Measurements from ENCODE around the gene CA11.

The CA11 gene

DNA sequence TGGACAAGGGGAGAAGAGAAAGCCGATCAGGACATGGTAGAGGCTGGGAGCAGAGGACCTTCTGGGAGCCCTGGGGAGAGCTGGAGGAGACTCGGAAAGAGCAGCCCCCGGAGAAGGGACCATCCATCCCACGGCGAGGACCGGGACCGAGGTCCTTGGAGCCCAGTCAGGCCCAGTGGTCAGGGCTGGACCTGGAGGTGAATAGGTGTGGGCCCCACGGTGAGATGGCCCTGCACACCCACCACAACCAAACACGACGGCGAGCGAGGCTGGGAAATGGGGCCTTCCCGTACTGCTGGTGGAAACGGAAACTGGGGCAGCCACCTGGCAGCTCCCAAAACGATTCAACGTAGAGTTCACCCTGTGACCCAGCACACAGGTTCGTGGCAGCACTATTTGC lies 30.5 kb upstream of the CA11 start:
- H3K27me3 ChIP-seq (replicated peaks; ENCODE audit: control insufficient read depth, insufficient read depth, low read length), result no peaks in the 10 kb centered on the region
- H3K4me3 ChIP-seq (replicated peaks; ENCODE audit: low read depth, low read length), result no peak overlapping the region
- H3K36me3 ChIP-seq (ENCODE audit: control insufficient read depth, insufficient read depth, low read length), result no peaks in the 10 kb centered on the region
- DNase-seq (ENCODE audit: extremely low read depth, insufficient read length), result no peak
- no peak for TF ChIP-seq CTCF (IDR thresholded peaks at IDR 0.05; ENCODE audit: insufficient read depth, low read length, poor library complexity, severe bottlenecking)

DNA sequence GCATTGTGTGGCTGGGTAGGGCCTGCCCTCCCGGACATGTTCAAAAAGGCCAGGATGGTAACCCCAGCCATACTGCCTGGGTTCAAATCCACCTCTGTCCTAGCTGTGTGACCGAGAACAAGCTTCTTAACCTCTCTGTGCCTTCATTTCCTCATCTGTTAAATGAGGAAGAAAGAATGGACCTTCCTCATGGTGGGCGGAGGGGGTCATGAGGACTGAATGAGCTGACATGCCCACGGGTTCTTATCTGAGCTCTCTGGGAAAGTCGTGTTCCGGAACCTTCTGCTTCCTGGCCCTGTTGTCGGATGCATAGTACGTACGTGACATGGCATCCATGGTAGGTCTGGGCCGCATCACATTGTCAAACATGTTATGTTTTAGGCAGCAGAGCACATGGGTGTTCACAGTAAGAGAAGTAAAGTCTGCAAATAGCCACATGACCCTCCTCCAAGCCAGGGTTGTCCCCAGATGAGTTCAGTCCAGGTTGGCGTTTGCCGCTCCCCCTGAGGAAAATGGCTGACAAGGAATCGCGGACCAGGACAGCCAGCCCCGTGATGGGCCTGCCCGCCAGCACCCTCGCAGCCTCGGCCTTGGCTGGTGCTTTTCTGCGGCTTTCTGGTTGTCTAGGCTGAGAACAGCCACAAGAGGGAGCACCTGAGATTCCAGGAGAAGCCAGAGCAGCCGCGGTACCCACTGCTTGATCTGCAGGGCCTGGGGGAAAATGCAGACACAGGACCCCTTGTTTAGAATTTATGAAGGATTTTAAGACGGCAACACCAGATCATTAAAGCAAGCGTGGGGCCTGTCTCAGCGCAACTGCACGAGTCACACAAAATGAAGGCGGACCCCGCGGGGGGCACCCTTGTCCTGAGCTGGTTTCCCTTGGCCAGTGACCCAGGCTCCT lies 29.2 kb upstream of the CA11 start:
- Histone ChIP-seq H3K27me3 (replicated peaks; ENCODE audit: control insufficient read depth, insufficient read depth, low read length) (no peaks in the 10 kb centered on the region), H3K4me3 (replicated peaks; ENCODE audit: low read depth, low read length) (no peak overlapping the region), H3K36me3 (ENCODE audit: control insufficient read depth, insufficient read depth, low read length) (no peaks in the 10 kb centered on the region)
- TF ChIP-seq CTCF (IDR thresholded peaks at IDR 0.05; ENCODE audit: insufficient read depth, low read length, poor library complexity, severe bottlenecking), result peak; percentile 92
- DNase-seq (ENCODE audit: extremely low read depth, insufficient read length), result peak; percentile 51

DNA sequence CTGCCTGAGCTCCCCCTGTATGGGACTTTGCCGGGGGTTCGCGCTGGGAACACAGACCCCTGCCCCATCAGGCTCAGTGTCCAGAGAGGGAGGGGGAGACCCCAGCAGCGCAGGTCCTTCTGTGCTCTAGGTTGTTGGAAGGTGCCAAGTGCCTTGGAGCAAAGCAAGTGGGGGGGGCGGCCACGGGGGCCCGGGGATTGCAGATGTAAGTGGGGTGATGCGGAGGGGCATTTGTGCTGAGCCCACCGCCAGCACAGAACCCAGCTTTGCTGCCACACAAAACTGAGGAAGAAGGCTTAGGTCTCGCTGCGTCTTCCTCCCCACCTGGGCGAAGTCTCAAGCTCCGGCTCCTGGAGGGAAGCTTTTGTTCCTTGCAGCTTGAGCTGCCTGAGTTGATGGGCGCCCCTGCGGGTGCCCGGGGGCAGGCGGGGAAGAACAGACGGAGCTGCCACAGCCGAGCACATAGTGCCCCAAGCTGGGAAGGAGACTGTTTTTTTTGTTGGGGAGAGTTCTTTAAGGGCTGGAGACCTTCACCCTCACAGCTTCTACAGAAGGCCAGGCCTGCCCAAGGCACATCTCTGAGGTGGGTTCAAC lies 28.3 kb upstream of the CA11 start:
- DNase-seq (ENCODE audit: extremely low read depth, insufficient read length), result no peak
- Histone ChIP-seq H3K36me3 (ENCODE audit: control insufficient read depth, insufficient read depth, low read length) (no peaks in the 10 kb centered on the region), H3K27me3 (replicated peaks; ENCODE audit: control insufficient read depth, insufficient read depth, low read length) (no peaks in the 10 kb centered on the region), H3K4me3 (replicated peaks; ENCODE audit: low read depth, low read length) (no peak overlapping the region)
- TF ChIP-seq CTCF (IDR thresholded peaks at IDR 0.05; ENCODE audit: insufficient read depth, low read length, poor library complexity, severe bottlenecking), result no peak

- no peak for TF ChIP-seq CTCF (IDR thresholded peaks at IDR 0.05; ENCODE audit: insufficient read depth, low read length, poor library complexity, severe bottlenecking)
- no peak overlapping the region for H3K4me3 ChIP-seq (replicated peaks; ENCODE audit: low read depth, low read length)
- H3K36me3 ChIP-seq (ENCODE audit: control insufficient read depth, insufficient read depth, low read length), result no peaks in the 10 kb centered on the region
- DNase-seq (ENCODE audit: extremely low read depth, insufficient read length), result no peak
- H3K27me3 ChIP-seq (replicated peaks; ENCODE audit: control insufficient read depth, insufficient read depth, low read length), result no peaks in the 10 kb centered on the region
Observed at GRCh38 chr19:48673436-48674100, 27.6 kb upstream of the CA11 start.

- no peak within 1 kb of the TSS for H3K4me3 ChIP-seq (replicated peaks; ENCODE audit: low read depth, low read length)
- H3K36me3 ChIP-seq (ENCODE audit: control insufficient read depth, insufficient read depth, low read length), result no peaks in the 10 kb centered on the region
- no peaks in the 10 kb centered on the region for H3K27me3 ChIP-seq (replicated peaks; ENCODE audit: control insufficient read depth, insufficient read depth, low read length)
- TF ChIP-seq CTCF (IDR thresholded peaks at IDR 0.05; ENCODE audit: insufficient read depth, low read length, poor library complexity, severe bottlenecking), result no peak
- DNase-seq (ENCODE audit: extremely low read depth, insufficient read length), result no peak
Observed at GRCh38 chr19:48672994-48673393, 27.0 kb upstream of the CA11 start, which contains the start of gene NTN5. Gene NTN5 (minus strand): TSS chr19:48673017. CDS start chr19:48670986, 2,031 bp downstream.
